ENCODE measurements around the gene WBP1L.

The WBP1L gene

DNA sequence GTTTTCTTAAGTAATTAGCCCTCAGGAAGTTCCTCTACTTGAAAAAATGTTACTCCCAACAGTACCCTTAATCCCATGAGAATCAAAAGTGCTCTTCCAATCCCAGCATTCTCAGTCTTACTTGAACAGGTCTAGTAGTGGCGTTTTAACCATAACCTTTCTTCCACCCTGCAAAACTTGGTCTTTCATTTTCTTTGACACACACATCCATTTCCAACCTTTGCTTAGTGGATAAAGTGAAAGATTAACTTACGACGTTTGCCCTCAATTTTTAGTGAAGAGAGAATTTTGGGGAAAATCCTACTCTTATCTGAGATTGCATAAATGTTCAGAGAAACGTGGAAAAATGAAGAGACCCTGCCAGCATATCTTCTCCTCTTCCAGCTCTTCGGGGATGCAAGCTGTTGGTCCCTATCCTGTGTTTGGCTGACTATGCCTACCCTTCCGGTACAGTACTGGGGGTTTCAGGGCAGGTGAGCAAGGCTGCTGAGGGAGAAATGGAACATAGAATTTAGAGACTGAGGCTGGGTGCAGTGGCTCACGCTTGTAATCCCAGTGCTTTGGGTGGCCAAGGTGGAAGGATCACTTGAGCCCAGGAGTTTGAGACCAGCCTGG is 18.8 kb downstream of the WBP1L start:
- H3K36me3 ChIP-seq (ENCODE audit: insufficient read depth, low read length) = no peaks in the 10 kb centered on the region
- H3K9me3 ChIP-seq (ENCODE audit: low read length) = no peaks in the 10 kb centered on the region
- H3K9ac ChIP-seq (ENCODE audit: low read length) = no peak overlapping the region
- peaks cover 29% of the 10 kb centered on the region for H3K4me1 ChIP-seq (ENCODE audit: insufficient read depth, low read length)
- no peaks in the 10 kb centered on the region for H3K27me3 ChIP-seq (ENCODE audit: control insufficient read depth in 1 of 2, insufficient read depth in 2 of 2, low read length in 2 of 2)
- H3K27ac ChIP-seq (ENCODE audit: low read depth, low read length) = no peak overlapping the region
- no peak overlapping the region for H3K4me3 ChIP-seq (ENCODE audit: low read depth in 1 of 2, low read length in 2 of 2)

DNA sequence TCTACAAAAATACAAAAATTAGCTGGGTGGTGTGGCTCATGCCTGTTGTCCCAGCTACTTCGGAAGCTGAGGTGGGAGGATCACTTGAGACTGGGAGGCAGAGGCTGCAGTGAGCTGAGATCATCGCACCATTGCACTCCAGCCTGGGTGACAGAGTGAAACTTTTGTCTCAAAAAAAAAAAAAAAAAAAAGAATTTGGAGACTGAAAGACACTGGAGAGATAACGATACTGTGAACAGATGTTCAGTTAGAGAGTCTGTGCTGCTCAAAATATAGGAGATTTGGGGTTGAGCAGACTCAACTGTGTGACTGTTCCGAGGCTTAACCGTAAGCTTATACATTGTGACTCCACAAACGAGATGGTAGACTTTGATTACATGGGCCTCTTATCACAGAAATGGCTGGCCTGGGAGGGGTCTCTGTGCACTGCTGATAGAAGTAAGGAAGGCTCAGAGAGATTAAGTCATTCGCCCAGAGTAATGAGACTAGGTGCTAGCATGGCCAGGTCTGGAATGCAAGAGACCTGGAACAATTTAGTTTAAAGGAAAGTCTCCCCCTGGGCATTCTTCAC is 19.4 kb downstream of the WBP1L start:
- no peak overlapping the region for H3K9ac ChIP-seq (ENCODE audit: low read length)
- H3K9me3 ChIP-seq (ENCODE audit: low read length) = no peaks in the 10 kb centered on the region
- no peaks in the 10 kb centered on the region for H3K27me3 ChIP-seq (ENCODE audit: control insufficient read depth in 1 of 2, insufficient read depth in 2 of 2, low read length in 2 of 2)
- peaks cover 29% of the 10 kb centered on the region for H3K4me1 ChIP-seq (ENCODE audit: insufficient read depth, low read length)
- no peak overlapping the region for H3K27ac ChIP-seq (ENCODE audit: low read depth, low read length)
- H3K36me3 ChIP-seq (ENCODE audit: insufficient read depth, low read length) = no peaks in the 10 kb centered on the region
- no peak overlapping the region for H3K4me3 ChIP-seq (ENCODE audit: low read depth in 1 of 2, low read length in 2 of 2)

- Histone ChIP-seq H3K27ac (ENCODE audit: low read depth, low read length) (peak overlapping the region; percentile 32), H3K9me3 (ENCODE audit: low read length) (no peaks in the 10 kb centered on the region), H3K36me3 (ENCODE audit: insufficient read depth, low read length) (no peaks in the 10 kb centered on the region), H3K9ac (ENCODE audit: low read length) (no peak overlapping the region), H3K4me1 (ENCODE audit: insufficient read depth, low read length) (peaks cover 23% of the 10 kb centered on the region), H3K27me3 (ENCODE audit: control insufficient read depth in 1 of 2, insufficient read depth in 2 of 2, low read length in 2 of 2) (no peaks in the 10 kb centered on the region), H3K4me3 (ENCODE audit: low read depth in 1 of 2, low read length in 2 of 2) (no peak overlapping the region)
Measured at GRCh38 chr10:102764470-102765161, 20.9 kb downstream of the WBP1L start.

DNA sequence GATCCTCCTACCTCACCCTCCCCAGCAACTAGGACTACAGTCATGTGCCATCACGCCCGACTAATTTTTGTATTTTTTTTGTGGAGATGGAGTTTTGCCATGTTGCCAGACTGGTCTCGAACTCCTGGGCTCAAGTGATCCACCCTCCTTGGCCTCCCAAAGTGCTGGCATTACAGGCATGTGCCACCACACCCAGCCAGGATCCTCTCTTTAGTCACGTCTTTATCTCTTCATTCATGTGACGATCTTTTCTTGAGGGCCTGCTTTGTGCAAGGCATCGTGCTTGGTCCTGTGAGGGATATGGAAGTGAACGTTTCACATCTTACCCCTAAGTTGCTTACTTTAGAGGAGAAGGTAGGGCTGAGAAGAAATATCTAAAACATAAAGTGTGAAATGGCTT is 21.6 kb downstream of the WBP1L start:
- Histone ChIP-seq H3K9me3 (ENCODE audit: low read length) (no peaks in the 10 kb centered on the region), H3K4me1 (ENCODE audit: insufficient read depth, low read length) (peaks cover 23% of the 10 kb centered on the region), H3K4me3 (ENCODE audit: low read depth in 1 of 2, low read length in 2 of 2) (no peak overlapping the region), H3K27ac (ENCODE audit: low read depth, low read length) (no peak overlapping the region), H3K9ac (ENCODE audit: low read length) (no peak overlapping the region), H3K36me3 (ENCODE audit: insufficient read depth, low read length) (no peaks in the 10 kb centered on the region), H3K27me3 (ENCODE audit: control insufficient read depth in 1 of 2, insufficient read depth in 2 of 2, low read length in 2 of 2) (no peaks in the 10 kb centered on the region)

DNA sequence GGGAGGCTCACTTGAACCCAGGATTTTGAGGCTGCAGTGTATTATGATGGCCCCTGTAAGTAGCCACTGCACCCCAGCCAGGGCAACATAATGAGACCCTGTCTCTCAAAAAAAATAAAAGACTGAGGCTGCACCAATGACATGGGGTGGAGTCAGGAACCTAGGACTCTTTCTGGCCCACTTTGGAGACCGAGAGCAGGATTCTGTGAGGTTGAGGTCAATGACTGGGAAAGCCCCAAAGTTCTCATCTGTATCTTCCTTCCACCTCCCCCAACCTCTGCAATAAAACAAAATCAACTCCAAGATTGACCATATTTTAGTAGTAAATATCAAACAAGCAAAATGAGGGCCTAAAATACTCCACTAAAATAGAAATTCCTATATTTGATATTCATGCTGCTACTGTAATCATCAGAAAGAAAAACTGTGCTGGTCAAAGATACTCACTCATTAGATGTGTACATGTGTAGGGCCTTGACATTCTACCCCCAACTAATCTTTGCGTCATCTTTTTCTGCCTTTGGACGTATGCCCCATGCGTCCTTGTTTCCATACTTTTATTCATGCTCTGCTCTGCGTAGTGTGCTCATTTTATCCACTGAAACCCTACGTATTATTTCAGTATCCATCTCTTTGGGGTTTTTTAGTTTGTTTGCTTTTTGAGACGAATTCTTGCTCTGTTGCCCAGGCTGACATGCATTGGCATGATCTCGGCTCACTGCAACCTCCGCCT is 23.8 kb downstream of the WBP1L start:
- Histone ChIP-seq H3K9ac (ENCODE audit: low read length) (no peak overlapping the region), H3K36me3 (ENCODE audit: insufficient read depth, low read length) (no peaks in the 10 kb centered on the region), H3K4me1 (ENCODE audit: insufficient read depth, low read length) (peaks cover 24% of the 10 kb centered on the region), H3K4me3 (ENCODE audit: low read depth in 1 of 2, low read length in 2 of 2) (no peak overlapping the region), H3K27me3 (ENCODE audit: control insufficient read depth in 1 of 2, insufficient read depth in 2 of 2, low read length in 2 of 2) (no peaks in the 10 kb centered on the region), H3K9me3 (ENCODE audit: low read length) (no peaks in the 10 kb centered on the region), H3K27ac (ENCODE audit: low read depth, low read length) (no peak overlapping the region)

DNA sequence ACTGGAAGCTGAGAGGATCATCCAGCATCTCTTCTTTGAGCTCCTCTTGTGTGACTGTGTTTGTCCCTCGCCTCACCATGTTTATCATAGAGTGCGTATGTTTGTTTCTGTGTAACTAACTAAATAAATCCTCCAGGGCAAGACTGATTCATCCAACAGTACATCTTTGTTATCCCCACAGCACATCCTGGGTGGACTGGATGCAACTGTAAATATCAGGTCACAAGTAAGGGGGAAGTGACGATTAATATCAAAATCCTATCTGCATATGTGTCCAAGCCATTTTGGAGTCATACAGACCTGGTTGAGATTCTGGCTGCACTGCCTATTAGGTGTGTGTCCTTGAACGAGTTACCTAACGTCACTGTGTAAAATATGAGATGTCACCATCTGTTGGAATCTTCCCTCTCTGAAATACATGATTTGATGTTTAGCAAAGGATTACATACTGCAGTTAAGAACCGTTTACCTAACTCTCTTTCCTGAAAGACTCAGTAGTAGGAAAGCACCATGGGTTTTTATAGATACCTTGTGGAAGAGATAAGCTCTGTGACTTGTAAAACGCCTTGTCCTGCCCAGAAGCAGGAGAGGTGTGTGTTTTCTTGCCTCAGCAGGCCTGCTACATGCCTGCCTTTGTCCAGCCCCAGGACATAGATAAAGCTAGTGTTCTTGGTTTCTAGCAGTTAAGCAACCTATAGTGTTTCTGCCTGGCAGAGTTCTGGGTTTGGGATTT is 25.8 kb downstream of the WBP1L start:
- Histone ChIP-seq H3K36me3 (ENCODE audit: insufficient read depth, low read length) (no peaks in the 10 kb centered on the region), H3K27ac (ENCODE audit: low read depth, low read length) (no peak overlapping the region), H3K4me1 (ENCODE audit: insufficient read depth, low read length) (peaks cover 39% of the 10 kb centered on the region)

DNA sequence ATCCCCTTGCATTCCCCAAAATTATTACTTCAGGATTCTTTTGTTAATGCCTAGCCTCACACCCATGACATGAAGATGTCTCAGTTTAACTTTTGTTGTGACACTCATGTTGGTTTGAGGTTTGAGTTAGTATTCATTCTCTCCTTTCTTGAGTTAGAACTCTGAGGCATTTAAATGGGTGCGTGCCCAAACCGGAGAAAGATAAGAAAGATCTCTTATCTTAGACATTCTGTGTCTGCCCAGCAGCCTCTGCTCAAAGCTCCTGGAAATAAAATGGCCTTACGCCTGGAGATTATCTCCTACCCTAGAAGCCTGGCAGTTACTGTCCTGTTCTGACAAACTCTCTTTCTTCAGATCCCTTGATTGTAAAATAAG is 26.3 kb downstream of the WBP1L start:
- H3K27ac ChIP-seq (ENCODE audit: low read depth, low read length) = no peak overlapping the region
- no peaks in the 10 kb centered on the region for H3K9me3 ChIP-seq (ENCODE audit: low read length)
- no peak overlapping the region for H3K4me3 ChIP-seq (ENCODE audit: low read depth in 1 of 2, low read length in 2 of 2)
- no peak overlapping the region for H3K9ac ChIP-seq (ENCODE audit: low read length)
- peaks cover 39% of the 10 kb centered on the region for H3K4me1 ChIP-seq (ENCODE audit: insufficient read depth, low read length)
- no peaks in the 10 kb centered on the region for H3K36me3 ChIP-seq (ENCODE audit: insufficient read depth, low read length)
- no peaks in the 10 kb centered on the region for H3K27me3 ChIP-seq (ENCODE audit: control insufficient read depth in 1 of 2, insufficient read depth in 2 of 2, low read length in 2 of 2)

More for the DNA sequence above, 25.8 kb downstream of the WBP1L start:
- Histone ChIP-seq H3K4me3 (ENCODE audit: low read depth in 1 of 2, low read length in 2 of 2) (no peak overlapping the region), H3K9me3 (ENCODE audit: low read length) (no peaks in the 10 kb centered on the region), H3K9ac (ENCODE audit: low read length) (no peak overlapping the region), H3K27me3 (ENCODE audit: control insufficient read depth in 1 of 2, insufficient read depth in 2 of 2, low read length in 2 of 2) (no peaks in the 10 kb centered on the region)

DNA sequence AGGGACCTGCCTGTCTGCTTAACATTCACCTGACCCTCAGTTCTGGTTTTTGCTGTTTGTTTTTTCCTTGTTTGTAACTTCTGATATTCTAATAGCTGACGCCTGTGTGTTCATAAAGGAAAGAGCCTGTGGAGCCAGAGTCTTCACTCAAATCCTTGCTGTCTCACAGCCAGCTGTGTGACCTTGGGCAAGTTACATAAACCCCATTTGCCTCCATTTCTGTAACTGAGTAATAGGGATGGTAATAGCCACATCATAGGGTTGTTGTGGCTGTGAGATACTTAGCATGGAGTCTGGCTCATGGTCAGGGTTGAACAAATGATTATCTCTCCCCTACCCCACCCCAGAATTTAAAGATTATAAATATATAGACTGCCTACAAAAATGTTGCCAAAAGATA is 27.0 kb downstream of the WBP1L start:
- H3K4me1 ChIP-seq (ENCODE audit: insufficient read depth, low read length) = peaks cover 42% of the 10 kb centered on the region

DNA sequence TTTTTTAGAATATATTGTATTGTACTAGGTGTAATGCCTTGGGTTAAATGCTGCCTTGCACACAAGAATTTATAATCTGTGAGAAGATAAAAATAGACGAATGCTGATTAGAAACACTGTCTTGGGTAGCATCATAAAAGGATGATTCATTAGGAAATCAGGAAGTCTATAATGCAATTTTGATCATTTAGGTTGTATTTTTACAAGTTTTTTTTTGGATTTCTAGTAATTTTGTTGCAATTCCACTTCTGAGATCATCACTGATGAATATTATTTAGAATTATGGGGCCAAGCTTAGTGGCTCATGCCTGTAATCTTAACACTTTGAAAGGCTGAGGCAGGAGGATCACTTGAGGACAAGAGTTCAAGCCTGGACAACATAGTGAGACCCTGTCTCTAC is 29.6 kb downstream of the WBP1L start:
- Histone ChIP-seq H3K4me1 (ENCODE audit: insufficient read depth, low read length) (peaks cover 55% of the 10 kb centered on the region), H3K4me3 (ENCODE audit: low read depth in 1 of 2, low read length in 2 of 2) (no peak overlapping the region), H3K9ac (ENCODE audit: low read length) (no peak overlapping the region), H3K36me3 (ENCODE audit: insufficient read depth, low read length) (no peaks in the 10 kb centered on the region), H3K9me3 (ENCODE audit: low read length) (no peaks in the 10 kb centered on the region), H3K27ac (ENCODE audit: low read depth, low read length) (peak overlapping the region; percentile 99), H3K27me3 (ENCODE audit: control insufficient read depth in 1 of 2, insufficient read depth in 2 of 2, low read length in 2 of 2) (no peaks in the 10 kb centered on the region)

More for the DNA sequence above, 27.0 kb downstream of the WBP1L start:
- Histone ChIP-seq H3K9me3 (ENCODE audit: low read length) (no peaks in the 10 kb centered on the region), H3K4me3 (ENCODE audit: low read depth in 1 of 2, low read length in 2 of 2) (no peak overlapping the region), H3K27ac (ENCODE audit: low read depth, low read length) (no peak overlapping the region), H3K9ac (ENCODE audit: low read length) (no peak overlapping the region), H3K27me3 (ENCODE audit: control insufficient read depth in 1 of 2, insufficient read depth in 2 of 2, low read length in 2 of 2) (no peaks in the 10 kb centered on the region), H3K36me3 (ENCODE audit: insufficient read depth, low read length) (no peaks in the 10 kb centered on the region)

GRCh38 chr10:102773986-102774385 is 30.2 kb downstream of the WBP1L start:
- Histone ChIP-seq H3K4me1 (ENCODE audit: insufficient read depth, low read length) (peaks cover 62% of the 10 kb centered on the region), H3K27ac (ENCODE audit: low read depth, low read length) (peak overlapping the region; percentile 99), H3K4me3 (ENCODE audit: low read depth in 1 of 2, low read length in 2 of 2) (peak overlapping the region in 1 of 2 donors; percentile 25), H3K9me3 (ENCODE audit: low read length) (no peaks in the 10 kb centered on the region), H3K36me3 (ENCODE audit: insufficient read depth, low read length) (no peaks in the 10 kb centered on the region), H3K9ac (ENCODE audit: low read length) (peak overlapping the region; percentile 19), H3K27me3 (ENCODE audit: control insufficient read depth in 1 of 2, insufficient read depth in 2 of 2, low read length in 2 of 2) (no peaks in the 10 kb centered on the region)

Data from muscle layer of colon (tissue), 2 donors.